Myocyte (in vitro differentiated cells): ENCODE results near the gene MUC5AC. TPM values are rescaled to one million over a fixed set of nuclear protein-coding genes. Genes with fewer than 3 reads are reported as not detected.
A peak's percentile ranks its signal among the peaks of the same experiment; 100 is the strongest.

Source experiments
- DNase-seq: peaks from one replicate; pipeline ENCODE4 v3.0.0-alpha.2; 2012; ENCODE audit warnings: low read depth
- total RNA-seq: library from RNA; depleted of rRNA; stranded (reverse); fragments of >200 nt; gene quantifications from 2 replicates; pipeline ENCODE4 v1.2.3, GENCODE V29; 2014

MUC5AC gene
- total RNA-seq, 1 donor from 2014 or later, result not detected

GRCh38 chr11:1121813-1122663 lies 35.7 kb upstream of the MUC5AC start:
- peak; percentile 26 for DNase-seq

- DNase-seq, result no peak
Observed at GRCh38 chr11:1122664-1123002, 35.1 kb upstream of the MUC5AC start.

GRCh38 chr11:1123970-1124369 lies 33.8 kb upstream of the MUC5AC start:
- DNase-seq, result no peak

- no peak for DNase-seq
Observed at GRCh38 chr11:1125803-1126202, 31.9 kb upstream of the MUC5AC start.

- DNase-seq, result no peak
Observed at GRCh38 chr11:1126491-1126926, 31.2 kb upstream of the MUC5AC start.

GRCh38 chr11:1126935-1127663 lies 30.7 kb upstream of the MUC5AC start:
- no peak for DNase-seq

- no peak for DNase-seq
Observed at GRCh38 chr11:1127664-1128162, 30.0 kb upstream of the MUC5AC start.

GRCh38 chr11:1128311-1129142 lies 29.2 kb upstream of the MUC5AC start:
- no peak for DNase-seq

- DNase-seq, result no peak
Observed at GRCh38 chr11:1129143-1129610, 28.6 kb upstream of the MUC5AC start.

GRCh38 chr11:1129611-1130160 lies 28.1 kb upstream of the MUC5AC start:
- DNase-seq, result no peak

GRCh38 chr11:1130276-1131032 lies 27.3 kb upstream of the MUC5AC start:
- DNase-seq, result no peak

GRCh38 chr11:1131033-1131911 lies 26.5 kb upstream of the MUC5AC start:
- no peak for DNase-seq

- DNase-seq, result no peak
Observed at GRCh38 chr11:1134848-1135445, 22.8 kb upstream of the MUC5AC start.

GRCh38 chr11:1138097-1138496 lies 19.7 kb upstream of the MUC5AC start:
- DNase-seq, result peak; percentile 27

GRCh38 chr11:1139441-1140083 lies 18.2 kb upstream of the MUC5AC start:
- DNase-seq, result no peak

- no peak for DNase-seq
Observed at GRCh38 chr11:1140642-1141490, 16.9 kb upstream of the MUC5AC start.

- no peak for DNase-seq
Observed at GRCh38 chr11:1146365-1146764, 11.4 kb upstream of the MUC5AC start.
